Globus pallidus (tissue), 1 donor: ENCODE measurements around the gene CLTC.
"Not testable (repeated sequence)": the region's sequence is repeated elsewhere in the genome, so short reads cannot be mapped to it uniquely, and the experiment has no call there.

Experiments
- DNase-seq: peaks from one replicate; pipeline ENCODE4 v3.0.0-alpha.2; 2015; ENCODE audit warnings: low spot score

The CLTC gene

DNA sequence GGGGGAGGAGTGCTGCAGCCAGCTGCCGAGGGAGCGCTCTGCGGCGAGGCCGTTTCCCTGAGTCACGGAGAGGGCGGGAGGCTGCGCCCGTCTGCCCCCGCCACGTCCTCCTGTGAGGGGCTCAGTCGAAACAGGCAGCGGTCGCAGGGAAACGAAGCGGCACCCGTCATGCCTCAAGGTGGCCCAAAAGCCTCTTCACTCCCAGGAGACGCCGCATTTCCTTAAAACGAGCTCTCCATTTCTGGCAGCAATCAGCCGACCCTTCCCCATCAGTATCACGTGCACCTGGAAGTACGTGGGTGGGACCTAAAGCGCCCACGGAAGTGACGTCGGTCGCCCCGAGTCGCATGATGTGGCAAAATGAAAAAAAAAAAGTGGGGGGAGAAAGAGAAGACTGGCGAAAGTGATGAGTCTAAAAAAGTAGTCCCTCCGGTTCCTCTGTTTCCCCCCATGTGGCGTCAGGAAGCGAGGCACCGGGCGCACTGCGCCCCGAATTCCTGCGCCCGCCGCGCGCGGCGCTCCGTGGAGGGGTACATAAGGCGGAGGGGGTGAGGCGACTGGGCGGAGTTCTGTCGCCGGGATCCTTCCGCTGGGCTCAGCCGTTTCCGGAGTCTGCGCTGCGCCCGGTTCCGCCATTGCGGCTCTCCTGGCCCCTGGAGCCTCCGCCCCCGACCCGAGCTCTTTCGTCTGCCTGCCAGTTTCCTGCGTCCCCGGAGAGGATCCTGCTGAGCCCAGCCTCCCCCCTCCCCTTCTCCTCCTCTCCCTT is at the start of gene CLTC:
Gene CLTC (plus strand): TSS at position 598 of the 766 bp plus-strand sequence. CDS start 237 bp downstream, outside the sequence.
- DNase-seq: peak; percentile 96

GRCh38 chr17:59572301-59572924 is 47.3 kb upstream of the CLTC start:
- no peak for DNase-seq

- not testable (repeated sequence) for DNase-seq
Observed at GRCh38 chr17:59584168-59584567, 35.5 kb upstream of the CLTC start.

- no peak for DNase-seq
Observed at GRCh38 chr17:59600169-59600568, 19.5 kb upstream of the CLTC start.

DNA sequence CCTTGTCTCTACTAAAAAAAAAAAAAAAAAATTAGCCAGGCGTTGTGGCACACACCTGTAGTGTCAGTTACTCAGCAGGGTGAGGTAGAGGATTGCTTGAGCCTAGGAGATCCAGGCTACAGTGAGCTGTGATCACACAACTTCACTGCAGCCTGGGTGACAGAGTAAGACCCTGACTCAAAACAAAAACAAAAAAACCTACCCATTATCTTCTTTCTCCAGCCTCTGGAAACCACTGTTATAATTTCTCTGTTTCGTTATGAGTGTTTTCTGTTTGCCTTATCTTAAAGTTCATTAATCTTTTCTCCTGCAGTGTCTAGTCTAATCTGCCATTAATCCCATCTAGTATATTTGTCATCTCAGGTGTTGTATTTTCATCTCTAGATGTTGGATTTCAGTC is 18.6 kb upstream of the CLTC start:
- no peak for DNase-seq

DNA sequence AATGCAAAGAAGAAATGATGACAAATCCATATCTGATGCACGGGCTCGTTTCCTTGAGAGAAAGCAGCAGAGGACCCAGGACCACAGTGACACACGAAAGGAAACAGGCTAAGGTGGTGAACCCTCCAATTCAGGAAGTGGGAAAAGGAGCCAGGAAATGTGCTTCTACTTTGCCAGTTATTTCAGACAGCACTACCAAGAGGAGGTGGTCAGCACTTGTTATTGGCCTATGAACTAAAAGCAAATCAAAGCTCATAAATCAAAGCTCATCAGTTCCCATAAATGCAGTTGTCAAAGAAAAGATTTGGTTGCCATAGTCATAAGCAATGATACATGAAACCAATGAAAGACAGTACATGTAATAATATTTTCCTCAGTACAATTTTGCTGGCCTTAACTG is 12.6 kb upstream of the CLTC start:
- DNase-seq: no peak

- no peak for DNase-seq
Observed at GRCh38 chr17:59607817-59608403, 11.8 kb upstream of the CLTC start.

- no peak for DNase-seq
Observed at GRCh38 chr17:59611503-59611902, 8.2 kb upstream of the CLTC start.

DNA sequence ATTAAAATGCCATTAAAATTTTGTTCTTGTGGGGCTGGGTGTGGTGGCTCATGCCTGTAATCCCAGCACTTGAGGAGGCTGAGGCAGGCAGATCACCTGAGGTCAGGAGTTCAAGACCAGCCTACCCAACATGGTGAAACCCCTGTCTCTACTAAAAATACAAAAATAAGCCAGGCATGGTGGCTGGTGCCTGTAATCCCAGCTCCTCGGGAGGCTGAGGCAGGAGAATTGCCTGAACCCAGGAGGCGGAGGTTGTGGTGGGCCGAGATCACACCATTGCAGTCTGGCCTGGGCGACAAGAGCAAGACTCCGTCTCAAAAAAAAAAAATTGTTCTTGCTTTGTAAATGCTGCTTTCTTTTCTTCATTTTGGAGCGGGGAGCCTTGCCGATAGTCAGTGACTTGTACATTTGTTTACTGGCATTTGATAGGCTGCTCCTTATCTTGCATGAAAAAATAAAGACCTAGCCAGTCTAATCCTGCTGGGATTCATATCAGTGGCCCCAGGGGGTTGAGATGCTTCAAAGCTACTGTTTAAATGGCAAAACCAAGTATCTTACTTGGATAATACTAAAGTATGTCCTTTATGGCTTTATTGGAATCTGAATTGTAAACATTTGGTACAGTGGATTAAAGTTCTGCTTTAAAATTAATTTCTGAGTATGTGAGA is 3.3 kb upstream of the CLTC start:
- DNase-seq: no peak

DNA sequence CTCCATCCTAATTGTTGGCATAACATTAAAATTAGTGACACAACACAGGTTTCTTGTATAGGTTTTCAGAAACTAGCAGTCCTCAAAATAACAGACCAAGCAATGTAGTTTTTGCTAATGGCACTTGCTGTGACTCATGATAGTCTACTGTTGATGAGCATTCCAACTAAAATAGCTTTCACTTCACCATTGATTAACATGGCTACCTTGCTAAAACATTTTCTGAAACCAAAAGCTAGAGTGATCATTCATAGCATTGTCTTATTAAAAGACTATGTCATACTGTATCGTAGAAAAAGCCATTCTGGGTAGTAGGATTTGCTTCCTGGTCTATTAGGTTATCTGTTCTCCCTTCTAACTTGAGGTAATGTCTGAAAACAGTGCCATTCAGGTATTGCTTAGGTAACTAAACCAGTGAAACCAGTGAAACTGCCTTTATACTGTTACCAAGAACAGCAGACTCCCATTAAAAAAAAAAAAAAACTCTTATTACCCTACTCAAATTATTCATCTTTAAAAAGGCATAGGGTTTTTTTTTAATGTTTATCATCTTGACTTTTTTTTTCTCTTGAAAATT is 2.5 kb upstream of the CLTC start:
- no peak for DNase-seq

DNA sequence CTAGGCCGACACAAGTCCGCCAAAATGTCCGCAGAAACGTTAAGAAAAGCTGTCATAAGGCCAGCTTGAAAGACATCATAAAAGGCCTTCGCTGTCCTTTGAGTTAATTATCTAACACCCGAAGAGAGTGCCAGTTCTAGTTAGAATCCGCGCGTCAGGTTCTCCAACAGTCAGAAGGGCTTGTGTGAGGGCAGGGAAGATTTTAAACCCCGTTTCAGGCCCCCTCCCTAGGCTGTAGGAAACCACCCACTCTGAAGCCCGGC is 729 bp upstream of the CLTC start:
- DNase-seq: no peak

- no peak for DNase-seq
Observed at GRCh38 chr17:59620064-59620359, 317 bp downstream of the CLTC start.

DNA sequence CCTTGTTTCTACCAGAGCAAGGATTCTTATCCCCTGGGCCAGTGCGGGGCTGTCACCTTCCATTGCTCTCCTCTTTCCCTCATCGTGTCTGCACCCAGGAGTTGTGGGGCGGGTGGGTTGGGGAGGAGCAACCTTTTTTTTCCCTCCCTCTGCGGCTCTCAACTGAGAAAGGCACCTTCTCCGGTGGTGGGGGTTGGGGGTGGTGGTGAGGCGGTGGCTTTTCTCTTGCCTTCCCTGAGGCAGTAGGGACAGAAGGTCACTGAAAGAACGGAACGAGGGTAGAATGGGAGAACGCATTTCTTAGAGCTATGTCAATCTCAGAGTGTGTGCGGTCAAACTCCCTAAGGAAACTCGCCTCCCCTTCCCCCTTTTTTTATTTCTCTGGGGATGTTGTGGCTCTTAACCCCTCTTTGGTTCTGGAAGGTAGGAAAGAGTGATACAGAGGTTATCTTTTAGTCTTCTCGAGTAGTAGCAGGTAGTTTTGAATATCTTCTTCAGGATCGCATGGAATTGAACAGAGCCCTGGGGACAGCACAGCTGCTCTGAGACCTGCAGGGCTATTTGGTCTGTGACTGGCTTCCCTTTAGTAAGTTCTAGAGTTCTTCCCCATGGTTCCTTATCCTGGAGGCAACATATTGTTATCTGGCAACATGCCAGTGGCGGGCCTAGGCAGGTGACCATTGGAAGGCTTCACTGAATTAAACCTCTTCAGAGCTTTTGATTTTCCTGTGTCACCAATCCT is 994 bp downstream of the CLTC start:
- DNase-seq: peak; percentile 35

DNA sequence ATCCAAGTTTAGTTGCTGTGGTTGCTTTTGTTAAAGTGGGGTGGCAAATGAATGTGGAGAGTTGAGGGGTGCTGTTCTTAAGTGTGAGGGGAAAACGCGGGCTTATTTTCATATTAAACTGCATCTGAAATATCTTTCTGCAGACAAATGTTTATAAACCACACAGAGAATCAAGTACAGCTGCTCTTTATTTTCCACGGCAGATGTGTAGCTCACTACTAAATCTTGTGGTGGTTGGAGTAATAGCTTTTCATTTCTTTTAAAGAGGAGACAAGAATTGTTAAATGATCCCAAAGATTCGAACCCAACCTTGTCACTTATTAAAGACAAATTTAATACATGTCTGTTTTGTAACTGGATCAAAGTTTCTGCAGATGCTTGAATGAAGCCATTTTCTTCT is 2.1 kb downstream of the CLTC start:
- no peak for DNase-seq

- DNase-seq: no peak
Observed at GRCh38 chr17:59623151-59623550, 3.5 kb downstream of the CLTC start.

GRCh38 chr17:59626756-59627155 is 7.1 kb downstream of the CLTC start:
- DNase-seq: no peak

DNA sequence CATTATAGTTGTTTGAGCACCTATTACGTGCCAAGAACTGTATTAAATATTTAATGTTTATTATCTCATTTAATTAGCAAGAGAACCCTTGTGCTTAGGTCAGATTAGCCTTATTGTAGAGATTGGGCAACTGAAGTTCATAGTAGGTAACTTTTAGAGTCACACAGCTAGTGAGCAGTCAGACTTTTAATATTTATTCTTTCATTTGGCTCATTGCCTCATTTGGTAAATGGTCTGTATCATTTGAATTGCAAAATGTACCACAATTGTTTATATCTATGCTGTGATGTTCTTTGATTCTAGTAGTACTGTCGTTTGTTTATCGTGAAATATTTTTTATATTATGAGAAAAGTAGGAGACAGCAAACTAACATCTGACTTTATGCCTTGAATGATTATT is 7.6 kb downstream of the CLTC start:
- no peak for DNase-seq

GRCh38 chr17:59627770-59628171 is 8.1 kb downstream of the CLTC start:
- no peak for DNase-seq

DNA sequence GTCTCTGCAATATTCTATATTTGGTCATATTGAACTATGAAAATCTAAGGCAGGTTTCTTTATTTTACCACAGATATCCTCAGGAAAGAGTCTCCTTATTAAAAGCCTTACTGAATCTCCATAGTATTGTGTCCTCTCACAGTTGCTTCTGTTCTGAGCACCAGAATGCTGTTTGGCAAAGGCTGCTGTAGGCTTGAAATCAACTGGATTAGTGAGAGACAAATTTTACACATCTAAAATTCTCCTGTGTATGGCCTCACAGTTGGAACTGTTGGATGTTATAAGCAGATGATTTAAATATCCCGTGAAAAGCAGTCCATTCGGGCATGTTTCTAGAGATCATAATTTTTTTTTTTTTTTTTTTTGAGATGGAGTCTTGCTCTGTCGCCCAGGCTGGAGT is 9.5 kb downstream of the CLTC start:
- no peak for DNase-seq

GRCh38 chr17:59631276-59631675 is 11.6 kb downstream of the CLTC start:
- DNase-seq: no peak

GRCh38 chr17:59632398-59632797 is 12.7 kb downstream of the CLTC start:
- no peak for DNase-seq

GRCh38 chr17:59633658-59634359 is 14.1 kb downstream of the CLTC start:
- no peak for DNase-seq
